CD14-positive monocyte (primary cell): ENCODE data around the gene BARX2. TPM values are rescaled to one million over a fixed set of nuclear protein-coding genes. Genes with fewer than 3 reads are reported as not detected.

ENCODE experiments used
- DNase-seq, 3 donors: peaks; one replicate each; pipeline ENCODE4 v3.0.0-alpha.2; 2011 to 2022
- H2AFZ ChIP-seq: 2 replicates; pipeline ENCODE4 v1.6.0; 2012; ENCODE audit warnings: mild to moderate bottlenecking, low read depth, low read length, inconsistent platforms; ENCODE audit not compliant: insufficient read depth, poor library complexity, severe bottlenecking
- H3K27ac ChIP-seq, 2 donors: 1 replicate in 1 of 2; 2 replicates in 1 of 2; pipeline ENCODE4 v1.5.1; 2012 to 2013; ENCODE audit warnings: low read length in 2 of 2, control low read depth in 1 of 2, inconsistent platforms in 1 of 2, low read depth in 1 of 2, mild to moderate bottlenecking in 1 of 2
- H3K27me3 ChIP-seq, 2 donors: one replicate each; pipeline versions ENCODE4 v1.6.0 to v1.6.1; 2011 to 2013; ENCODE audit warnings: low read length in 2 of 2; ENCODE audit not compliant: control insufficient read depth in 2 of 2, insufficient read depth in 2 of 2
- H3K36me3 ChIP-seq, 2 donors: replicated peaks in 1 of 2; 1 replicate in 1 of 2; 2 replicates in 1 of 2; pipeline versions ENCODE4 v1.5.1 to v1.6.1; 2012 to 2013; ENCODE audit warnings: low read length in 2 of 2, control low read depth in 1 of 2, inconsistent platforms in 1 of 2, mild to moderate bottlenecking in 1 of 2; ENCODE audit not compliant: insufficient read depth in 2 of 2, control insufficient read depth in 1 of 2
- H3K4me1 ChIP-seq, 2 donors: 1 replicate in 1 of 2; 2 replicates in 1 of 2; pipeline versions ENCODE4 v1.5.1 to v1.6.1; 2012 to 2013; ENCODE audit warnings: low read length in 2 of 2, control low read depth in 1 of 2, inconsistent platforms in 1 of 2, mild to moderate bottlenecking in 1 of 2, moderate library complexity in 1 of 2; ENCODE audit not compliant: insufficient read depth in 2 of 2, control insufficient read depth in 1 of 2
- H3K4me2 ChIP-seq: replicated peaks from 2 replicates; pipeline ENCODE3; 2012; ENCODE audit warnings: low read length, moderate library complexity, mild to moderate bottlenecking; ENCODE audit not compliant: poor library complexity, severe bottlenecking; ENCODE audit errors: extremely low read depth
- H3K4me3 ChIP-seq, 3 experiments: fragments of 200-600 bp in 1 of 3; sonication (generic) in 1 of 3; replicated peaks in 1 of 3; 1 replicate in 2 of 3; 2 replicates in 1 of 3; pipeline ENCODE4 v1.5.1; 2011 to 2013; ENCODE audit warnings: low read length in 3 of 3, mild to moderate bottlenecking in 3 of 3, control low read depth in 2 of 3, low read depth in 2 of 3, inconsistent platforms in 1 of 3, moderate library complexity in 1 of 3
- H3K79me2 ChIP-seq: 2 replicates; pipeline ENCODE4 v1.6.0; 2012; ENCODE audit warnings: mild to moderate bottlenecking, control low read depth, inconsistent platforms, low read length, moderate library complexity; ENCODE audit not compliant: insufficient read depth
- H3K9ac ChIP-seq: 2 replicates; pipeline ENCODE4 v1.6.0; 2017; ENCODE audit warnings: low read length, mild to moderate bottlenecking; ENCODE audit not compliant: insufficient read depth, poor library complexity, severe bottlenecking
- H3K9me3 ChIP-seq, 2 donors: replicated peaks in 1 of 2; 1 replicate in 1 of 2; 2 replicates in 1 of 2; pipeline versions ENCODE4 v1.5.1 to v1.6.1; 2012 to 2013; ENCODE audit warnings: low read length in 2 of 2, control low read depth in 1 of 2; ENCODE audit not compliant: control insufficient read depth in 1 of 2, insufficient read depth in 1 of 2
- H4K20me1 ChIP-seq: 2 replicates; pipeline ENCODE4 v1.6.0; 2012; ENCODE audit warnings: mild to moderate bottlenecking, low read length, control low read depth, moderate library complexity; ENCODE audit not compliant: insufficient read depth
- H3K27ac Mint-ChIP-seq, 7 donors: one replicate each; pipeline ENCODE4 v1.8.0; 2020; ENCODE audit warnings: mild to moderate bottlenecking in 7 of 7, mixed read lengths in 7 of 7, moderate library complexity in 6 of 7, inconsistent platforms in 2 of 7
- H3K27me3 Mint-ChIP-seq, 3 donors: one replicate each; pipeline ENCODE4 v1.8.0; 2021 to 2022; ENCODE audit warnings: low read depth in 3 of 3, mild to moderate bottlenecking in 3 of 3, mixed read lengths in 3 of 3, moderate library complexity in 3 of 3, inconsistent platforms in 1 of 3
- H3K36me3 Mint-ChIP-seq, 2 donors: one replicate each; pipeline ENCODE4 v1.8.0; 2020; ENCODE audit warnings: mixed read lengths in 2 of 2, inconsistent platforms in 1 of 2, mild to moderate bottlenecking in 1 of 2
- H3K4me1 Mint-ChIP-seq: one replicate; pipeline ENCODE4 v1.8.0; 2020; ENCODE audit warnings: mild to moderate bottlenecking, mixed read lengths
- H3K4me3 Mint-ChIP-seq, 2 donors: one replicate each; pipeline ENCODE4 v1.8.0; 2020; ENCODE audit warnings: mild to moderate bottlenecking in 2 of 2, mixed read lengths in 2 of 2, moderate library complexity in 1 of 2
- H3K9me3 Mint-ChIP-seq, 7 donors: one replicate each; pipeline ENCODE4 v1.8.0; 2020 to 2022; ENCODE audit warnings: mixed read lengths in 7 of 7, mild to moderate bottlenecking in 6 of 7, moderate library complexity in 6 of 7, inconsistent platforms in 2 of 7
- WGBS: methylation state at CpG from one replicate; pipeline ENCODE4 v1.1.5; 2013; ENCODE audit warnings: missing lambda C conversion rate; ENCODE audit not compliant: insufficient coverage; 5-methylcytosine and 5-hydroxymethylcytosine counted together
- intact Hi-C, 2 donors: fragments of 100-400 bp; cut with micrococcal nuclease; formaldehyde crosslinking; loops; one replicate each; pipeline versions ENCODE4 v1.15.0 to v1.15.1; 2023
- polyA plus RNA-seq, 3 donors: library from polyadenylated mRNA; depleted of rRNA in 1 of 3; unstranded in 2 of 3; stranded (reverse) in 1 of 3; fragments of 300-500 nt in 2 of 3; fragments of >200 nt in 1 of 3; fragmentation: Illumina TruSeq in 2 of 3; gene quantifications; 1 replicate in 2 of 3; 2 replicates in 1 of 3; pipeline ENCODE4 v1.2.3, GENCODE V29; 2012 to 2021
- TF ChIP-seq, protein P1 (sequence below): fragments of 200-600 bp; IDR thresholded peaks from one replicate; pipeline ENCODE4 v1.8.0; 2022; ENCODE audit warnings: antibody characterized with exemption, mild to moderate bottlenecking

The BARX2 gene
- polyA plus RNA-seq, 3 donors: not detected

DNA sequence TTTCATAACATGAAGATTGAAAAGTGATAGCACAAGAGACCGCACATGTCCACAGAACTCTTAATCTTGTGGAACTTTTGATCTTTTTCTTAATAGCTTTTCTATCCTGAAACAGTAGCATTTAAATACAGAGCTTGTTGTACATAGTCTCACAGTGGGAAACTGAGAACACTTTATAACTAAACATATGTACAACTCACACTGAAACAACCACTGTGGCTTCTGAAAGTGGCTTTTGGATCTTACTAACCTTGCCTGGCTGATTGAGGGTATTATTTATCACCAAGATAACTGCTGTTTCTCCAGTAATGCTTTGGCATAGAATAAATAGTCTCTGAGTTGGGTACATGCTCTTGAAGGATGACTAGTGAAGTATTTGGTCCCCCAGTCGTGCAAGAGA is 10.2 kb downstream of the BARX2 start:
- no peaks in the 10 kb centered on the region for H3K36me3 Mint-ChIP-seq
- Histone ChIP-seq H3K27me3 (peaks cover 3 to 15% of the 10 kb centered on the region in 2 donors), H2AFZ (no peak overlapping the region), H3K9ac (no peak overlapping the region), H3K4me3 (no peak overlapping the region), H3K79me2 (no peaks in the 10 kb centered on the region), H3K4me2 (no peak overlapping the region), H3K9me3 (no peaks in the 10 kb centered on the region), H4K20me1 (no peaks in the 10 kb centered on the region), H3K4me1 (no peaks in the 10 kb centered on the region), H3K36me3 (no peaks in the 10 kb centered on the region), H3K27ac (no peak overlapping the region)
- H3K4me1 Mint-ChIP-seq: no peaks in the 10 kb centered on the region
- TF ChIP-seq, protein P1, sequence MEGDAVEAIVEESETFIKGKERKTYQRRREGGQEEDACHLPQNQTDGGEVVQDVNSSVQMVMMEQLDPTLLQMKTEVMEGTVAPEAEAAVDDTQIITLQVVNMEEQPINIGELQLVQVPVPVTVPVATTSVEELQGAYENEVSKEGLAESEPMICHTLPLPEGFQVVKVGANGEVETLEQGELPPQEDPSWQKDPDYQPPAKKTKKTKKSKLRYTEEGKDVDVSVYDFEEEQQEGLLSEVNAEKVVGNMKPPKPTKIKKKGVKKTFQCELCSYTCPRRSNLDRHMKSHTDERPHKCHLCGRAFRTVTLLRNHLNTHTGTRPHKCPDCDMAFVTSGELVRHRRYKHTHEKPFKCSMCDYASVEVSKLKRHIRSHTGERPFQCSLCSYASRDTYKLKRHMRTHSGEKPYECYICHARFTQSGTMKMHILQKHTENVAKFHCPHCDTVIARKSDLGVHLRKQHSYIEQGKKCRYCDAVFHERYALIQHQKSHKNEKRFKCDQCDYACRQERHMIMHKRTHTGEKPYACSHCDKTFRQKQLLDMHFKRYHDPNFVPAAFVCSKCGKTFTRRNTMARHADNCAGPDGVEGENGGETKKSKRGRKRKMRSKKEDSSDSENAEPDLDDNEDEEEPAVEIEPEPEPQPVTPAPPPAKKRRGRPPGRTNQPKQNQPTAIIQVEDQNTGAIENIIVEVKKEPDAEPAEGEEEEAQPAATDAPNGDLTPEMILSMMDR: no peak
- H3K4me3 Mint-ChIP-seq: no peak overlapping the region
- H3K27me3 Mint-ChIP-seq: peaks cover 7 to 44% (median 22%) of the 10 kb centered on the region in 3 donors
- no peak overlapping the region for H3K27ac Mint-ChIP-seq
- WGBS: no CpG with 5 or more reads among the region's 2 CpGs
- intact Hi-C loops: no loop called here
- peaks cover 0 to 1% (median 0%) of the 10 kb centered on the region in 7 donors for H3K9me3 Mint-ChIP-seq
- DNase-seq: no peak

DNA sequence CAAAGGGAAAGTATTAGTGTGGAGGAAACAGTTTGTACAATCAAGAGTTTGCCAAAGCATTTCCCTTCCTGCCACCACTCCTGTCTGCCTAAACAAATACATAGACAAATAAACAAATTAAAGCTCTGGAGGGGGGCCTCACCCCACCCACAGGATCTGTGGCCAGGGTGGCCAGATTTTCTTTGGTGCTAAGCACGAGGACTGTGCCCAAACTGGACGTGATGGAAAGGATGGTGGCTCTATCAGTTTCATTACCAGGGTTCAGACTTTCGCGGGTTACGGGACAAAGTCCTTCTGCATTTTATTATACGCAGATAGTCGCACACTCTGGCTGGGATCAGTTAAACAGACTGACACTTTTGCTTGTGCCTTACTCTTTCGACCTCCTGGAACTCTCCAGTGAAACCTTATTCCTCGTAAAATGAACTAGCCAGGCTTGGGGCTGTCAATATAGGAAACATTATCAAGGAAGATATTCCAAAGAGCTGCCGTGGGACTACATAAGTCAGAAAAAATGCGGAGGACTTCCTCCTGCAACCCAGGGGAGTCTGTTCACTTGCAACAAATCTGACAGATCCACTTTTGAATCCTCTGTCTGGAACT is 11.2 kb downstream of the BARX2 start:
- Histone ChIP-seq H3K27ac (no peak overlapping the region), H3K9me3 (no peaks in the 10 kb centered on the region), H4K20me1 (no peaks in the 10 kb centered on the region), H3K27me3 (peaks cover 3 to 12% of the 10 kb centered on the region in 2 donors), H3K4me1 (no peaks in the 10 kb centered on the region), H3K4me2 (no peak overlapping the region), H2AFZ (no peak overlapping the region), H3K9ac (no peak overlapping the region), H3K4me3 (no peak overlapping the region), H3K36me3 (no peaks in the 10 kb centered on the region), H3K79me2 (no peaks in the 10 kb centered on the region)
- Mint-ChIP-seq H3K27me3 (peaks cover 4 to 35% (median 14%) of the 10 kb centered on the region in 3 donors), H3K36me3 (no peaks in the 10 kb centered on the region), H3K4me3 (no peak overlapping the region), H3K27ac (no peak overlapping the region), H3K4me1 (no peaks in the 10 kb centered on the region), H3K9me3 (peaks cover 0 to 1% (median 0%) of the 10 kb centered on the region in 7 donors)
- intact Hi-C loops: no loop called here
- 61% methylated on average over 9 of the region's 11 CpGs for WGBS
- TF ChIP-seq, protein P1: no peak
- DNase-seq: no peak
